ENCODE data around the gene ADSL.

DNA sequence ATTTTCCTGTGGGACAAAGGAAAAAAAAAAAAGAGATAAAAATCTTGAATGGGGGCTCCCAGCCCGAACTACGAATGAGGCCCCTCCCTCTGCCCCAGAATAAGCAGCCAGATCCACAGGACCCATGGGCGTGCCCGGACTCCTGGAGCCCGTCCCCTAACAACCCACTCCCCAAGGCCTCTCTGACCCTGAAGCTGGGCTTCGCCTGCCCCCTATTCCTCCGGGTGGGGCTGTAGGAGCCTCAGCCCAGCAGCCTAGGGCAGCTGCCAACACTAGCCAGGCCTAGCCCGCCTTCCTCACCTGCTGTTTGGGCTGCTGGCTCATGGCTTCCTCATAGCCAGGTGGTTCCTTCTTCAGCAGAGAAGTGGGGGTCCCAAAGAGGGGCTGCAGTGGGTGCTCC is 70.7 kb downstream of the ADSL start:
- TF ChIP-seq, protein P1, sequence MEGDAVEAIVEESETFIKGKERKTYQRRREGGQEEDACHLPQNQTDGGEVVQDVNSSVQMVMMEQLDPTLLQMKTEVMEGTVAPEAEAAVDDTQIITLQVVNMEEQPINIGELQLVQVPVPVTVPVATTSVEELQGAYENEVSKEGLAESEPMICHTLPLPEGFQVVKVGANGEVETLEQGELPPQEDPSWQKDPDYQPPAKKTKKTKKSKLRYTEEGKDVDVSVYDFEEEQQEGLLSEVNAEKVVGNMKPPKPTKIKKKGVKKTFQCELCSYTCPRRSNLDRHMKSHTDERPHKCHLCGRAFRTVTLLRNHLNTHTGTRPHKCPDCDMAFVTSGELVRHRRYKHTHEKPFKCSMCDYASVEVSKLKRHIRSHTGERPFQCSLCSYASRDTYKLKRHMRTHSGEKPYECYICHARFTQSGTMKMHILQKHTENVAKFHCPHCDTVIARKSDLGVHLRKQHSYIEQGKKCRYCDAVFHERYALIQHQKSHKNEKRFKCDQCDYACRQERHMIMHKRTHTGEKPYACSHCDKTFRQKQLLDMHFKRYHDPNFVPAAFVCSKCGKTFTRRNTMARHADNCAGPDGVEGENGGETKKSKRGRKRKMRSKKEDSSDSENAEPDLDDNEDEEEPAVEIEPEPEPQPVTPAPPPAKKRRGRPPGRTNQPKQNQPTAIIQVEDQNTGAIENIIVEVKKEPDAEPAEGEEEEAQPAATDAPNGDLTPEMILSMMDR (IDR thresholded peaks at IDR 0.05; ENCODE audit: insufficient read depth, low read depth, low read length), result no peak
- no peak for TF ChIP-seq EZH2 (IDR thresholded peaks at IDR 0.05; ENCODE audit: insufficient read depth, low read length)

All from astrocyte (in vitro differentiated cells and primary cell).